ENCODE results near the gene ZBTB12. TPM values are rescaled to one million over a fixed set of nuclear protein-coding genes. Genes with fewer than 3 reads are reported as not detected.

The ZBTB12 gene
- total and polyA plus RNA-seq, 2 of the 13 experiments (the other 11 are each of a cell fraction or from before 2014, with no cell fraction given), result 4.8 to 6.0 TPM

DNA sequence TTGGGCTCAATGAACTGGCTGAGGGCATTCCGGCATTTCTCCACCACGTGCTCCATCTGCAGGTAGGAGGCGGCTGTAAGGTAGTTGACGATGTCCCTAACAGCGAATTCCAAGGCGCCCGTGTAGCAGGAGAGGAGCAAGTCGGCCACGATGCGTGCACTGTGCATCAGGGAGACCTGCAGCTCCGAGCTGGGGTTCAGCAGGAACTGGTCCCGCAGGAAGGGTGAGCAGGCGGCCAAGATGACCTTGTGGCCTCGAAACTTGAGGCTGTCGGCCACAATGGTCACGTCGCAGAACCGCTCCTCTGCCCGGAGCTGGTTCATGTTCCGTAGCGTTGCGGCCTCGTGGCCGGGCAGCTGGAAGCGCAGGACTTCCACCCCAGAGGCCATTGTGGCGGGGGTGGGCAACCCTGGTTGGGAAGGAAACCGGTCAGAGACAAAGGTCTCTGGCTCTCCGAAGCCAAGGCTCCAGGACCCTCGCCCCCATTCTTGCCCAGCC is 920 bp downstream of the ZBTB12 start:
- POLR2A ChIA-PET, result interaction anchor here (0.6 to 5.6 kb wide), 7 partner anchors 17 to 50 kb away, joined by 3 to 69 read pairs (median 8); partner anchors contain the start of gene CFB
- in situ Hi-C loops (cut with HindIII; ENCODE audit: extremely low pct_ligation_motif_present, low pct_unique_long_range_greater_than_20kb), result loop anchor here (5.0 to 25.0 kb wide), 2 partner anchors 46 to 1061 kb away; partner anchors contain the start of genes BRD2, CFB and HLA-DMA
- intact Hi-C loops (cut with micrococcal nuclease; ENCODE audit: unreplicated experiment), result no loop called here
- peaks cover 49% of the 10 kb centered on the region for H3K4me1 ChIP-seq (ENCODE audit: insufficient read depth, low read length)
- H3K36me3 ChIP-seq (replicated peaks in 1 of 2; ENCODE audit: control insufficient read depth in 1 of 2, insufficient read depth in 2 of 2, low read length in 2 of 2), result peaks cover 2 to 4% of the 10 kb centered on the region in 2 experiments; a peak in 1 of 5 replicates
- H3K4me3 ChIP-seq (replicated peaks in 1 of 3; ENCODE audit: insufficient read depth in 1 of 3, low read depth in 2 of 3, low read length in 3 of 3), result peak overlapping the region; percentile 65 to 78 (median 67); a peak in 5 of 6 replicates
- H3K9ac ChIP-seq (ENCODE audit: insufficient read depth, low read depth, low read length), result peak overlapping the region; percentile 66
- CTCF ChIA-PET (ENCODE audit: low intra/inter-chr PET ratio, low total read pairs), result no interaction called here
- H3K27me3 ChIP-seq (ENCODE audit: control insufficient read depth in 1 of 2, insufficient read depth in 2 of 2, low read length in 2 of 2), result peaks cover 0 to 8% of the 10 kb centered on the region in 2 experiments; a peak in 1 of 5 replicates
- peak; percentile 21 for FAIRE-seq
- WGBS (ENCODE audit: low lambda C conversion rate), result 94% methylated on average over 29 of the region's 29 CpGs
- ATAC-seq, result no peak
- DNase-seq (ENCODE audit: low spot score), result no peak
- H3K9me3 ChIP-seq (ENCODE audit: low read length), result no peaks in the 10 kb centered on the region
- peaks cover 24% of the 10 kb centered on the region for H3K79me2 ChIP-seq (ENCODE audit: insufficient read depth, low read length)
- H2AFZ ChIP-seq (ENCODE audit: low read length), result no peak overlapping the region
- no TSS peak for BruUV-seq (replicated peaks)
- H3K27ac ChIP-seq (ENCODE audit: extremely low read length, insufficient read depth, low read length), result peak overlapping the region; percentile 60
- peak overlapping the region; percentile 95 for H3K4me2 ChIP-seq (ENCODE audit: low read depth, low read length)
- no peaks in the 10 kb centered on the region for H4K20me1 ChIP-seq (ENCODE audit: insufficient read depth, low read length)
- TF ChIP-seq, protein P1, sequence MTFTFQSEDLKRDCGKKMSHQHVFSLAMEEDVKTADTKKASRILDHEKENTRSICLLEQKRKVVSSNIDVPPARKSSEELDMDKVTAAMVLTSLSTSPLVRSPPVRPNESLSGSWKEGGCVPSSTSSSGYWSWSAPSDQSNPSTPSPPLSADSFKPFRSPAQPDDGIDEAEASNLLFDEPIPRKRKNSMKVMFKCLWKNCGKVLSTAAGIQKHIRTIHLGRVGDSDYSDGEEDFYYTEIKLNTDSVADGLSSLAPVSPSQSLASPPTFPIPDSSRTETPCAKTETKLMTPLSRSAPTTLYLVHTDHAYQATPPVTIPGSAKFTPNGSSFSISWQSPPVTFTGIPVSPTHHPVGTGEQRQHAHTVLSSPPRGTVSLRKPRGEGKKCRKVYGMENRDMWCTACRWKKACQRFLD (CRISPR knock-in tag; IDR thresholded peaks at IDR 0.05; ENCODE audit: borderline replicate concordance), result 0 out of 2 replicates have a peak, but pooled peaks have one; percentile 42
- TF ChIP-seq, protein P2, sequence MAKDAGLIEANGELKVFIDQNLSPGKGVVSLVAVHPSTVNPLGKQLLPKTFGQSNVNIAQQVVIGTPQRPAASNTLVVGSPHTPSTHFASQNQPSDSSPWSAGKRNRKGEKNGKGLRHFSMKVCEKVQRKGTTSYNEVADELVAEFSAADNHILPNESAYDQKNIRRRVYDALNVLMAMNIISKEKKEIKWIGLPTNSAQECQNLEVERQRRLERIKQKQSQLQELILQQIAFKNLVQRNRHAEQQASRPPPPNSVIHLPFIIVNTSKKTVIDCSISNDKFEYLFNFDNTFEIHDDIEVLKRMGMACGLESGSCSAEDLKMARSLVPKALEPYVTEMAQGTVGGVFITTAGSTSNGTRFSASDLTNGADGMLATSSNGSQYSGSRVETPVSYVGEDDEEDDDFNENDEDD (CRISPR knock-in tag; IDR thresholded peaks at IDR 0.05; ENCODE audit: borderline replicate concordance), result 0 out of 2 replicates have a peak, but pooled peaks have one; percentile 12
- TF ChIP-seq, protein P3, sequence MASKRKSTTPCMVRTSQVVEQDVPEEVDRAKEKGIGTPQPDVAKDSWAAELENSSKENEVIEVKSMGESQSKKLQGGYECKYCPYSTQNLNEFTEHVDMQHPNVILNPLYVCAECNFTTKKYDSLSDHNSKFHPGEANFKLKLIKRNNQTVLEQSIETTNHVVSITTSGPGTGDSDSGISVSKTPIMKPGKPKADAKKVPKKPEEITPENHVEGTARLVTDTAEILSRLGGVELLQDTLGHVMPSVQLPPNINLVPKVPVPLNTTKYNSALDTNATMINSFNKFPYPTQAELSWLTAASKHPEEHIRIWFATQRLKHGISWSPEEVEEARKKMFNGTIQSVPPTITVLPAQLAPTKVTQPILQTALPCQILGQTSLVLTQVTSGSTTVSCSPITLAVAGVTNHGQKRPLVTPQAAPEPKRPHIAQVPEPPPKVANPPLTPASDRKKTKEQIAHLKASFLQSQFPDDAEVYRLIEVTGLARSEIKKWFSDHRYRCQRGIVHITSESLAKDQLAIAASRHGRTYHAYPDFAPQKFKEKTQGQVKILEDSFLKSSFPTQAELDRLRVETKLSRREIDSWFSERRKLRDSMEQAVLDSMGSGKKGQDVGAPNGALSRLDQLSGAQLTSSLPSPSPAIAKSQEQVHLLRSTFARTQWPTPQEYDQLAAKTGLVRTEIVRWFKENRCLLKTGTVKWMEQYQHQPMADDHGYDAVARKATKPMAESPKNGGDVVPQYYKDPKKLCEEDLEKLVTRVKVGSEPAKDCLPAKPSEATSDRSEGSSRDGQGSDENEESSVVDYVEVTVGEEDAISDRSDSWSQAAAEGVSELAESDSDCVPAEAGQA (IDR thresholded peaks at IDR 0.05; ENCODE audit: low read depth), result peak; percentile 17; the same call in 1 of the 2 replicates
- TF ChIP-seq, protein P3 (CRISPR knock-in tag; IDR thresholded peaks at IDR 0.05; ENCODE audit: borderline replicate concordance), result no peak
- peak; percentile 75 for TF ChIP-seq HOXA3 (CRISPR knock-in tag; IDR thresholded peaks at IDR 0.05)
- TF ChIP-seq, protein P4, sequence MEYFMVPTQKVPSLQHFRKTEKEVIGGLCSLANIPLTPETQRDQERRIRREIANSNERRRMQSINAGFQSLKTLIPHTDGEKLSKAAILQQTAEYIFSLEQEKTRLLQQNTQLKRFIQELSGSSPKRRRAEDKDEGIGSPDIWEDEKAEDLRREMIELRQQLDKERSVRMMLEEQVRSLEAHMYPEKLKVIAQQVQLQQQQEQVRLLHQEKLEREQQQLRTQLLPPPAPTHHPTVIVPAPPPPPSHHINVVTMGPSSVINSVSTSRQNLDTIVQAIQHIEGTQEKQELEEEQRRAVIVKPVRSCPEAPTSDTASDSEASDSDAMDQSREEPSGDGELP (IDR thresholded peaks at IDR 0.05; ENCODE audit: borderline replicate concordance, low read depth), result no peak
- TF ChIP-seq, protein P5, sequence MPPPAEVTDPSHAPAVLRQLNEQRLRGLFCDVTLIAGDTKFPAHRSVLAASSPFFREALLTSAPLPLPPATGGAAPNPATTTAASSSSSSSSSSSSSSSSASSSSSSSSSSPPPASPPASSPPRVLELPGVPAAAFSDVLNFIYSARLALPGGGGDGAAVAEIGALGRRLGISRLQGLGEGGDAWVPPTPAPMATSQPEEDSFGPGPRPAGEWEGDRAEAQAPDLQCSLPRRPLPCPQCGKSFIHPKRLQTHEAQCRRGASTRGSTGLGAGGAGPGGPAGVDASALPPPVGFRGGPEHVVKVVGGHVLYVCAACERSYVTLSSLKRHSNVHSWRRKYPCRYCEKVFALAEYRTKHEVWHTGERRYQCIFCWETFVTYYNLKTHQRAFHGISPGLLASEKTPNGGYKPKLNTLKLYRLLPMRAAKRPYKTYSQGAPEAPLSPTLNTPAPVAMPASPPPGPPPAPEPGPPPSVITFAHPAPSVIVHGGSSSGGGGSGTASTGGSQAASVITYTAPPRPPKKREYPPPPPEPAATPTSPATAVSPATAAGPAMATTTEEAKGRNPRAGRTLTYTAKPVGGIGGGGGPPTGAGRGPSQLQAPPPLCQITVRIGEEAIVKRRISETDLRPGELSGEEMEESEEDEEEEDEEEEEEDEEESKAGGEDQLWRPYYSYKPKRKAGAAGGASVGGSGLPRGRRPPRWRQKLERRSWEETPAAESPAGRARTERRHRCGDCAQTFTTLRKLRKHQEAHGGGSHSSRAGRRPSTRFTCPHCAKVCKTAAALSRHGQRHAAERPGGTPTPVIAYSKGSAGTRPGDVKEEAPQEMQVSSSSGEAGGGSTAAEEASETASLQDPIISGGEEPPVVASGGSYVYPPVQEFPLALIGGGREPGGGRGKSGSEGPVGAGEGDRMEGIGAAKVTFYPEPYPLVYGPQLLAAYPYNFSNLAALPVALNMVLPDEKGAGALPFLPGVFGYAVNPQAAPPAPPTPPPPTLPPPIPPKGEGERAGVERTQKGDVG (CRISPR knock-in tag; IDR thresholded peaks at IDR 0.05; ENCODE audit: borderline replicate concordance), result peak; percentile 80; the same call in 1 of the 2 replicates
- no peak for TF ChIP-seq NFIC (IDR thresholded peaks at IDR 0.05; ENCODE audit: low read length)
- TF ChIP-seq ZFYVE20 (CRISPR knock-in tag; IDR thresholded peaks at IDR 0.05; ENCODE audit: borderline replicate concordance, low read depth), result no peak
- no peak for TF ChIP-seq JDP2 (CRISPR knock-in tag; IDR thresholded peaks at IDR 0.05; ENCODE audit: borderline replicate concordance)

Data from HepG2 (cell line).